PC-9 (cell line): ENCODE measurements around the gene KATNB1.

Source experiments
- EZH2 ChIP-seq: fragments of 200-600 bp; sonication (generic); IDR thresholded peaks from 2 replicates; pipeline ENCODE4 v1.8.0; 2017; ENCODE audit warnings: antibody characterized with exemption, low read depth
- TF ChIP-seq, protein P1 (sequence below): fragments of 200-600 bp; sonication (generic); conservative IDR thresholded peaks from 2 replicates; pipeline ENCODE4 v1.6.1; 2017; ENCODE audit warnings: mixed run types, antibody characterized with exemption, mild to moderate bottlenecking, moderate library complexity

DNA sequence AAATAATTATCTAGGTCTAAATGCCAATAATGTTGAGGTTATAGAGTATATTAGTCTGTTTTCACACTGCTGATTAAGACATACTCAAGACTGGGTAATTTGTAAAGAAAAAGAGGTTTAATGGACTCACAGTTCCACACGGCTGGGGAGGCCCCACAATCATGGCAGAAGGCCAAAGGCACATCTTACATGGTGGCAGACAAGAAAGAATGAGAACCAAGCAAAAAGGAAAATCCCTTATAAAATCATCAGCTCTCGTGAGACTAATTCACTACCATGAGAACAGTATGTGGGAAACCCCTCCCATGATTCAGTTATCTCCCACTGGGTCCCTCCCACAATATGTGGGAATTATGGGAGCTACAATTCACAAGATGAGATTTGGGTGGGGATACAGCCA is 2.9 kb upstream of the KATNB1 start:
- no peak for TF ChIP-seq EZH2
- TF ChIP-seq, protein P1, sequence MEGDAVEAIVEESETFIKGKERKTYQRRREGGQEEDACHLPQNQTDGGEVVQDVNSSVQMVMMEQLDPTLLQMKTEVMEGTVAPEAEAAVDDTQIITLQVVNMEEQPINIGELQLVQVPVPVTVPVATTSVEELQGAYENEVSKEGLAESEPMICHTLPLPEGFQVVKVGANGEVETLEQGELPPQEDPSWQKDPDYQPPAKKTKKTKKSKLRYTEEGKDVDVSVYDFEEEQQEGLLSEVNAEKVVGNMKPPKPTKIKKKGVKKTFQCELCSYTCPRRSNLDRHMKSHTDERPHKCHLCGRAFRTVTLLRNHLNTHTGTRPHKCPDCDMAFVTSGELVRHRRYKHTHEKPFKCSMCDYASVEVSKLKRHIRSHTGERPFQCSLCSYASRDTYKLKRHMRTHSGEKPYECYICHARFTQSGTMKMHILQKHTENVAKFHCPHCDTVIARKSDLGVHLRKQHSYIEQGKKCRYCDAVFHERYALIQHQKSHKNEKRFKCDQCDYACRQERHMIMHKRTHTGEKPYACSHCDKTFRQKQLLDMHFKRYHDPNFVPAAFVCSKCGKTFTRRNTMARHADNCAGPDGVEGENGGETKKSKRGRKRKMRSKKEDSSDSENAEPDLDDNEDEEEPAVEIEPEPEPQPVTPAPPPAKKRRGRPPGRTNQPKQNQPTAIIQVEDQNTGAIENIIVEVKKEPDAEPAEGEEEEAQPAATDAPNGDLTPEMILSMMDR: no peak
